ENCODE data around the gene PIP5KL1.

The PIP5KL1 gene

DNA sequence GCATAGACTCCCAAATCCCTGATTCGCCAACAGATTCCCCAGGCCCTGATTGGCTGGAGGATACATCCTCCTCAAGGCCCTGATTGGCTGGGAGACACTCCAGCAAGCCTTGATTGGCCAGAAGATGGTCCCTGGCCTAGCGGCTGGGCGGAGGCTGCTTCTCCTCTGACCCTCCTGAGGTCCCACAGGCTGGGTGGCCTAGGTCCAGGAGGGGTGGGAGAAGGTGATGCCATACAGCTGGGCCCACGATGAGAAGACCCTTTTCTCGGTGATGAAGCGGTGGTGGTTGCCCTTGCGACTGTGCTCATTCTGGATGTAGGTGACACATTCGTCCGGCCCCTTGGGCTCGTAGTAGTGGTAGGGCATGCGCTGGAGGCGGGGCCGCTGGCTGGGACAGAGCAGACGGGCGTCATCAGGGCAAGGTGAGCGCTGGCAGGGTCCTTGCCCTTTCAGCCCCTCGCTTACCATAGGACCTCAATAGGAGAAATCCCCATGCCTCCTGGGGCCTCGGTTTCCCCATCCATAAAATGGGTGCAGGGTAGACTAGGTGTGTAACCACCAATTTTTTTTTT lies 44.1 kb downstream of the PIP5KL1 start:
- Histone ChIP-seq H2AFZ (ENCODE audit: low read depth, low read length, severe bottlenecking) (no peak overlapping the region), H3K4me2 (ENCODE audit: low read depth, low read length, poor library complexity, severe bottlenecking) (no peak overlapping the region), H3K36me3 (ENCODE audit: low read length) (no peaks in the 10 kb centered on the region), H3K27me3 (ENCODE audit: low read length) (no peaks in the 10 kb centered on the region), H3K9me3 (ENCODE audit: insufficient read depth, low read length) (no peaks in the 10 kb centered on the region), H3K4me3 (ENCODE audit: insufficient read depth, low read length, poor library complexity, severe bottlenecking) (no peak overlapping the region), H3F3A (ENCODE audit: insufficient read depth) (no peaks in the 10 kb centered on the region), H3K79me2 (ENCODE audit: insufficient read depth, low read length) (no peaks in the 10 kb centered on the region), H3K9me2 (replicated peaks; ENCODE audit: insufficient read depth, low read length) (no peaks in the 10 kb centered on the region), H3K9ac (ENCODE audit: low read length) (no peak overlapping the region), H4K20me1 (ENCODE audit: low read depth, low read length) (no peaks in the 10 kb centered on the region), H3K27ac (ENCODE audit: low read depth, low read length) (no peak overlapping the region)
- TF ChIP-seq, protein P1, sequence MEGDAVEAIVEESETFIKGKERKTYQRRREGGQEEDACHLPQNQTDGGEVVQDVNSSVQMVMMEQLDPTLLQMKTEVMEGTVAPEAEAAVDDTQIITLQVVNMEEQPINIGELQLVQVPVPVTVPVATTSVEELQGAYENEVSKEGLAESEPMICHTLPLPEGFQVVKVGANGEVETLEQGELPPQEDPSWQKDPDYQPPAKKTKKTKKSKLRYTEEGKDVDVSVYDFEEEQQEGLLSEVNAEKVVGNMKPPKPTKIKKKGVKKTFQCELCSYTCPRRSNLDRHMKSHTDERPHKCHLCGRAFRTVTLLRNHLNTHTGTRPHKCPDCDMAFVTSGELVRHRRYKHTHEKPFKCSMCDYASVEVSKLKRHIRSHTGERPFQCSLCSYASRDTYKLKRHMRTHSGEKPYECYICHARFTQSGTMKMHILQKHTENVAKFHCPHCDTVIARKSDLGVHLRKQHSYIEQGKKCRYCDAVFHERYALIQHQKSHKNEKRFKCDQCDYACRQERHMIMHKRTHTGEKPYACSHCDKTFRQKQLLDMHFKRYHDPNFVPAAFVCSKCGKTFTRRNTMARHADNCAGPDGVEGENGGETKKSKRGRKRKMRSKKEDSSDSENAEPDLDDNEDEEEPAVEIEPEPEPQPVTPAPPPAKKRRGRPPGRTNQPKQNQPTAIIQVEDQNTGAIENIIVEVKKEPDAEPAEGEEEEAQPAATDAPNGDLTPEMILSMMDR (IDR thresholded peaks at IDR 0.05; ENCODE audit: insufficient read depth, low read length, poor library complexity, severe bottlenecking) = no peak
- TF ChIP-seq EZH2phosphoT487 (conservative IDR thresholded peaks at IDR 0.05; ENCODE audit: low read length) = no peak

DNA sequence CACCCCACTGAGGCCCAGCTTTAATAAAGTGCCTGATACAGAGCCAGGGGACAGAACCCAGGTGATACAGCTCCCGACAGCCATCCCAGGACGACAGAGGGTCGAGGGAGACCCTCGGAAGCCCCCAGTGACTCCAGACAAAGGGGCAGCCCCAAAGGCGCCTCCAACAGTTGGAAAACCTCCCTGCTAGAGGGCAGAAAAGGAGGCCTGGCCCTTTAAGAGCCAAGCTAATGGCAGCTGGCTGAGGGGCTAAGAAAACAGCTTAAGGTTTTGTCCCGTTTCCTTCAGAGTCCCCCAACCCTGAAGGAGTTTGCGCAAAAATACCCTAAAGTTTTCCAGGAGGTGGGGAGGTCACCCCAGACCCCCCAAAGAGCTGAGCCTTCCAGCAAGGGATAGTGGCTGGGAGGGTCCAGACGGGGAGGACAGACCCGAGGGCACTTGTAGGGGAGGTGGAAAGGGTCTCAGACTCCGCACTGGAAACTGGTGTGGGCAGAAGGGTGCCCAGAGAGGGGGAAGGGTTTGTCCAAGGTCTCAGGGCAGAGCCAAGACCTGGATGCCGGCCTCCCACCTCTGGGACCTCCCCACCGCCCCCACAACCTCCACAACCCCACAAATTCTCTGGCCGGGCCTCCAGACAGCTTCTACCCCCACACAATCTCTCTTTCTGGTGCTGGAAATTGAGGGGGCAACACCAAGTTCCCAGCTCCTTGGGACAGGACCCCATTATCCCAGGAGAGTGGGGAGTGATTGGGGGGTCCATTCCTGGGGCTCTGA lies 44.9 kb downstream of the PIP5KL1 start:
- Histone ChIP-seq H3K4me3 (ENCODE audit: insufficient read depth, low read length, poor library complexity, severe bottlenecking) (no peak overlapping the region), H3K9me3 (ENCODE audit: insufficient read depth, low read length) (no peaks in the 10 kb centered on the region), H3K36me3 (ENCODE audit: low read length) (no peaks in the 10 kb centered on the region), H4K20me1 (ENCODE audit: low read depth, low read length) (no peaks in the 10 kb centered on the region), H3K9me2 (replicated peaks; ENCODE audit: insufficient read depth, low read length) (no peaks in the 10 kb centered on the region), H3F3A (ENCODE audit: insufficient read depth) (no peaks in the 10 kb centered on the region), H3K27me3 (ENCODE audit: low read length) (no peaks in the 10 kb centered on the region), H3K79me2 (ENCODE audit: insufficient read depth, low read length) (no peaks in the 10 kb centered on the region), H3K9ac (ENCODE audit: low read length) (no peak overlapping the region), H2AFZ (ENCODE audit: low read depth, low read length, severe bottlenecking) (no peak overlapping the region), H3K4me2 (ENCODE audit: low read depth, low read length, poor library complexity, severe bottlenecking) (no peak overlapping the region), H3K27ac (ENCODE audit: low read depth, low read length) (no peak overlapping the region)
- TF ChIP-seq EZH2phosphoT487 (conservative IDR thresholded peaks at IDR 0.05; ENCODE audit: low read length) = no peak
- TF ChIP-seq, protein P1 (IDR thresholded peaks at IDR 0.05; ENCODE audit: insufficient read depth, low read length, poor library complexity, severe bottlenecking) = no peak

DNA sequence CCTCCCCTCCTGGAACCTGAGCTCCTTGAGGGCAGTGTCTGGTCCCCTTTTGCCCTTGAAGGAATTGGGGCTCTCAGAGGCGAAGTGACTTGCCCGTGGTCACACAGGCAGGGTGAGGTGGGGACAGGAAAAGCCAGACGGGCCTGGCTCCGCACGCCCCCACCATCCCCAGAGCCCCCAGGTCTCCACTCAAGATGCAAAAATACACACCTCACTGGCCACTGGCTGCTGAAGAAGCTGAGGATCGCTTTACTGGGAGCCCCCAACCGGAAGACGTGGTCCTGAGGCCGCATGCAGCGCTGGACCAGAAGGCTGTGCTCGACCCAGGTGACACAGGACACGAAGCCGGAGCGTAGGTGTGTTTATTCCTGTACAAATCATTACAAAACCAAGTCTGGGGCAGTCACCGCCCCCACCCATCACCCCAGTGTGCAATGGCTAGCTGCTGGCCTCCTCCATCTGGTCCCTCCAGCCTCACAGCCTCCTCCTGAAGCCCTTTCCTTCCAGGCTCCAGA lies 45.5 kb downstream of the PIP5KL1 start:
- H3K36me3 ChIP-seq (ENCODE audit: low read length) = no peaks in the 10 kb centered on the region
- H2AFZ ChIP-seq (ENCODE audit: low read depth, low read length, severe bottlenecking) = no peak overlapping the region
- no peak overlapping the region for H3K4me2 ChIP-seq (ENCODE audit: low read depth, low read length, poor library complexity, severe bottlenecking)
- H3K4me3 ChIP-seq (ENCODE audit: insufficient read depth, low read length, poor library complexity, severe bottlenecking) = no peak overlapping the region
- no peaks in the 10 kb centered on the region for H4K20me1 ChIP-seq (ENCODE audit: low read depth, low read length)
- no peak overlapping the region for H3K9ac ChIP-seq (ENCODE audit: low read length)
- no peaks in the 10 kb centered on the region for H3K27me3 ChIP-seq (ENCODE audit: low read length)
- no peak overlapping the region for H3K27ac ChIP-seq (ENCODE audit: low read depth, low read length)
- TF ChIP-seq, protein P1 (IDR thresholded peaks at IDR 0.05; ENCODE audit: insufficient read depth, low read length, poor library complexity, severe bottlenecking) = no peak
- no peak for TF ChIP-seq EZH2phosphoT487 (conservative IDR thresholded peaks at IDR 0.05; ENCODE audit: low read length)
- H3F3A ChIP-seq (ENCODE audit: insufficient read depth) = no peaks in the 10 kb centered on the region
- no peaks in the 10 kb centered on the region for H3K79me2 ChIP-seq (ENCODE audit: insufficient read depth, low read length)
- H3K9me2 ChIP-seq (replicated peaks; ENCODE audit: insufficient read depth, low read length) = no peaks in the 10 kb centered on the region
- H3K9me3 ChIP-seq (ENCODE audit: insufficient read depth, low read length) = no peaks in the 10 kb centered on the region
